NAMALWA (cell line): ENCODE results near the gene STAC3.

Source experiments
- DNase-seq: peaks from one replicate; pipeline ENCODE4 v3.0.0-alpha.2; 2015; ENCODE audit warnings: low spot score

The STAC3 gene

GRCh38 chr12:57254506-57255280 lies 3.7 kb upstream of the STAC3 start:
- no peak for DNase-seq

DNA sequence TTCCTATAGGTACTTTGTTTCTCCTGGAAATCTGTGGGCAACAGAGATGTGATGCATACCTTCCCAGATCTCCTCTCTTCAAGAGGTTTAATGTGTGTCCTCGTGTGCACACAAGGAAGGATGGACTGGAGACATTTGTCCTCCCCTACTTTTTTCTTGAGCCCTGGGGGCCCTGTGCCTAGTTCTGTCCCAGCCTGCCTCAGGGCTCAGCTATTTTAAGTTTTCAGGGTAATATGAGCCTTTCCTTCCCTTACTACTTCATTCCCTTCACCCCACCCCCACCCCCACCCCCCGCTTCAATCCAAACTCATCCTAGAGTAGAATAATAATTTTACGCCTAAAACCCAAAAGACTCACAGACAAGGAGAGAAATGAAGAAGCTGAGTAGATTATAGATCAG lies 446 bp downstream of the STAC3 start:
- no peak for DNase-seq

GRCh38 chr12:57248934-57249742 lies 1.8 kb downstream of the STAC3 start:
- peak; percentile 31 for DNase-seq

DNA sequence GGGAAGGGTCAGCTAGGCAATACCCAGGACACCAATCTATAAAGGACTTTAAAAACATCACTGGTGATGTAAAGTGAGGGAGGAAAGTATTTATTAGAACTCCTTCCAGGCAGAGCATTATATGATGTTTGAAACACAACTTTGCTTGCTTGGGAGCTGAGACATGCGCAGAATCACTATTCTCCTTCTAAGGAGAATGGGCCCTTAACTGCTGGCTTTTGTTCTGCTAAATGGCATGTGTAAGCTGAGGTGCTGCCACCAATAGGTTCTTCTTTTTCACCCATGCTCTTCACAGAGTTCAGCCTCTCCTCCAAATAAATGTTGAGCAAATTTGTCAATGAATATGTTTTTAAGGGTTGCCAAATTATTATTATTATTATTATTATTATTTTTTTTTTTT lies 3.9 kb downstream of the STAC3 start:
- peak; percentile 26 for DNase-seq

DNA sequence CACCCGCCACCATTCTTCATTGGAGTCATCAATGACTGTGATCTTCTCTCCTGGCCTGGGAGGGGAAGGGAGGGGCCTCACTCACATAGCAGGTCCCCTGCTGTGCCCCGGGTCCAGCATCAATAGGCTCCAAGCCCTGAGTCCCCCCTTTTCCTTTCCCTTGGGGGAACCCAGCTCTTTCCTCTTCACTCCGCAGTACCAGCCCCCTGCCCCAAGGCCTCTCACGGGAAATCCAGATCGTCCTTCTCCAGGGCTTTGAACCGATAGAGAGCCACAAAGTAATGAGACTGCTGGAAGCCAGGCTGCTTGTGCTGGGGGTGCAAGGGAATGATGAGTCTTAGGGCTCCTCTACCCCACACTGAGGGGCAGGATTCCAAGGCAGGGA lies 6.7 kb downstream of the STAC3 start:
- no peak for DNase-seq

DNA sequence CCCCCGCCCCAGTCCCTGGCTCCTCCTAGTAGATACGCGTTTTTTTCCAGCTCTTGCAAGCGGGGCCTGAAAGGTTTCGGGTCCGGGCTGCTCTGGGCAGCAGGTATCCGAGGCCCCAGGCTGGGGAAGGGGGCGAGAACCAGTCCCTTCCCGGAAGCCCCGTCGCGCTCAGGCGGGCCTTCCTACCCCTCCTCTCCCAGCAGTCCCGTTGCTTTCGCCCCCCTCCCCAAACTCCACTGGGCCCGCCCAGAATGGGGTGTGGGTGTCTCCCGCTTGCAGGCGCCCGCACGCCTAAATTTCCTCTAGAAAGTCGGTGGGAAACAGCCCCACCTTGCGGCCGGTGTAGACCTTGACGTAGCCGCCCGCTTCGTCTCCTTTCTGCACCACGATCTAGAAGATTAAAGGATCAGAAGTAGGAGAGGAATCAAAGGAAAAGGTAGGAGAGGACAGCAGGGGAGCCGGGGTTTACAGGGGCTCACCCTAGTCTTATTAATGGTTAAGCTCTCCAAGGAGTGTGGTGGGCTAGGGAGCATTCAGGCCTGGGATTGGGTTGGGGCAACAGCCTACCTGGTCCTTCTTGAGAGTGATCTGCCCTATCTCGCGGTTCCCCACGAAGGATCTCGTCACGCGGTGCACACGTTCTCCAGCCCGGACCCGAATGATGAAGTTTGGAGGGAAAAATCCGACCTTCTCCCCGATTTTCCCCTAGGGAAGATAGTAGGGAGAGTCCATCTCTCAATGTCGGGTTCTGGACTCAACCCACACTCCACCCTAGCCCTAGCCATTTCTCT lies 7.3 kb downstream of the STAC3 start:
- DNase-seq = peak; percentile 90

GRCh38 chr12:57242691-57243454 lies 8.1 kb downstream of the STAC3 start:
- peak; percentile 97 for DNase-seq

DNA sequence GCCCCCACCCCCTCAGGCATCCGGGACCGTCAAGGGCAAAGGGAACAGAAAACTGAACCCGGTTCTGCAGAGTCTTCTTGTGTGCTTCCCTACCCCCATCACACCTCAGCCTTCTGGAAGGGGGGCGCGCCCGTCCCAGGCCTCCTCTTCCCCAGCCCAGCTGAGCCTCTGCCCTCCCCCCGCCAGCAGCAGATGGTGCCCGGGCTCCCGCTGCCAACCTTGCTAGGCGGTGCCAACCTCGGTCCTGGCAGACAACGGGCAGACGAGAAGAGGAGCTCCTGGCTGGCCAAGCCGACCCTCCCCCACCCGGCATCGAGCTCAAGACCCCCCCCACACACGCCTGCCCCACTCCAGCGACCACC lies 8.7 kb downstream of the STAC3 start:
- no peak for DNase-seq

DNA sequence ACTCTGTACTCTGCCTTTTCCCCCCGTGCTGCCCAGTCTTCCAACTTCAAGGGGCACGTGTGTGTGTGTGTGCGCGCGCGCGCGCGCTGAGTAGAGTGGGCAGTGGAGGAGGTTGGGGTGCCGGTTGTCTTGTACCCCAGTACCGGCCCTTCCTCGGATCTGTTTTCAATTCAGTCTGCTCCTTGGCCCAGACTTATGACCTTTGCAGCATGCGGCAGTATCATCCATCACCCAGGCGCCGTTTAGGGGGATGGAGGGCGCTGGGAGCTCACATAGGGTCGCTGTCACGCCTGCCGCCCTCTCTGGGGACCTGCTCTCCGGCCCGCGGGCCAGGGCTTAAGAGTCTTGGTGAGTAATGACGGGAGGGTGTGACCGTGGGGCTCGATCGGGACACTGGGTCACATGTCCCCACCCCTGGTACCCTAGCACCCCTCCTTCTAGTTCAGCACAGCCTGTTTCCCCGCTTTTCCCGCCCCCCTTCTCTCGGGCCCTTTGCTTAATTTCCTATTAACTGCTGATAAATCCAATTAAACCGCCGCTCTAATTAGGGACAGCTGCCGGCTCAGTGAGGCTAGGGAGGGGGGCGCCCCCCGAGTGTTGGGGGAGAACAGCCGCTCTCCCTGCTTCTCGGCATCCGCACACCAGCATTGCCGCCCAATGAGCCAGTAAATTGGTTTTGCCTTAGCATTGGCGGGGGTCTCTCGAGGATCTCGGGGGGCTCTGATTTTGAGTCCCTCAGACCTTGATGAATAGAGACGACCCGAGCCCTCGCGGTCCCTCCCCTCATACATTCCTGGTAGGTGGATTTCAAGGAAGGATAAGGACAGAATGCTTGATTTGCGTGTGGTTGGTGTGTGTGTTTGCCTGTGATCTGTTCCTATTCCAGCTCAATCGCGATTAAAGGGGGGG lies 9.3 kb downstream of the STAC3 start:
- peak; percentile 67 for DNase-seq

- peak; percentile 71 for DNase-seq
Observed at GRCh38 chr12:57240926-57241401, 10.0 kb downstream of the STAC3 start.

DNA sequence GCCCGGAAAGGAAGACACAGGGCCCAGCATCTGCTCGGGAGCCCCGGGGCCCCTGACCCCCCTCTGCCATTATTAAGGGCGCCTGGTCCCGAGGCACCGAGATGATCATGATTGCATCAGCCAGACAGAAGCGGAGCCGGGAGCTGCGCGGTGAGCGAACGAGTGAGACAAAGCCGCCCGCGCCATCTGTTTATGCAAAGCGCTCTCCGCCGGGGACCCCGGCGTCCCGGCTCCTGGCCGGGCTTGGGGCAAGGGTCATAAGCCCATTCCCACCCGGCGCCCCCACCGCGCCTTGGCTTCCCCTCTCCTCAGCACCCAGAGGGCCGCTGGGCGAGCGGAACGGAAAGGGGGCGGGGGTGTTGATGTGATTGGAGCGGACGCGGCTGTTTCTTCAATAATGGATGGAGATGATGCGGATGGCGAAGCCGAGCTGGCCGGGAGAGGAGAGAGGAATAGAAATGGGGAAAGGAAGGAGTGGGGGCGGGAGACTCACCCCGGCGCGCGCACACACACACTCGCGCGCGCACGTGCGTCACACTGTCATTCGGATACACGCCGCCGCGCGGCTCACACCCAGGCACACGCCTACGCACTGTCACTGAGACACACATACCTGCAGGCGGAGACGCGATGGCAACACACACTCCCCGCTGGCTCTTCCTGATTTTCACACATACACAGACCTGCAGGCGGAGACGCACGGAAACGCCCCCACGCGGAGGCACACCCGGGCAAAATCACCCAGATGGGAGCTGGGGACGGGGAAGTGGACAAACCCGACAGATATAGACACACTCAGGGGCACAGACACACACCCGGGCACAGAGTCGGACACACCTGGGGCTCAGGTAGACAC lies 10.7 kb downstream of the STAC3 start:
- peak; percentile 87 for DNase-seq

DNA sequence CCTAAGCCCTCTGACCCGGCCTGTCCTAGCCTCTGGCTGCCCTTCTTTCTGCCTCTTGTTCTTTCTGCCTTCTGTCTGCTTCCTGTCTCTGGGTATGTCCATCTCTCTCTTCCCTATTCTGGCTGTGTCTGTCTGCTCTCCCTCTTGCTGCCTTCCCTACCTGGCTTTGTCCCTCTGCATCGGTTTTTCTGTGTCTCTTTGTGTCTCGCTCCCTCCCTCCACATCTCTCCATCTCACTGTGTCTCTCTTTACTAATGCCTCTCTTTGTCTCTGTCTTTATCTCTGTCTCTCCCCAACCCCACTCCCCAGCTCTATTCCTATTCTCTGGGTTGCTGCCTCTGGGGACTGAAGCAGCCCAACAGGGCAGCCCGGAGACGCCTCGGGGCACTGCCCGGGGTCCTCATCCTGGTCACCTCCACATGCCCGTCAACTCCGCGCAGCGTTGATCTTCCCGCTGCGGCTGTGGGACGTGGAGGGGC lies 11.4 kb downstream of the STAC3 start:
- DNase-seq = peak; percentile 63

DNA sequence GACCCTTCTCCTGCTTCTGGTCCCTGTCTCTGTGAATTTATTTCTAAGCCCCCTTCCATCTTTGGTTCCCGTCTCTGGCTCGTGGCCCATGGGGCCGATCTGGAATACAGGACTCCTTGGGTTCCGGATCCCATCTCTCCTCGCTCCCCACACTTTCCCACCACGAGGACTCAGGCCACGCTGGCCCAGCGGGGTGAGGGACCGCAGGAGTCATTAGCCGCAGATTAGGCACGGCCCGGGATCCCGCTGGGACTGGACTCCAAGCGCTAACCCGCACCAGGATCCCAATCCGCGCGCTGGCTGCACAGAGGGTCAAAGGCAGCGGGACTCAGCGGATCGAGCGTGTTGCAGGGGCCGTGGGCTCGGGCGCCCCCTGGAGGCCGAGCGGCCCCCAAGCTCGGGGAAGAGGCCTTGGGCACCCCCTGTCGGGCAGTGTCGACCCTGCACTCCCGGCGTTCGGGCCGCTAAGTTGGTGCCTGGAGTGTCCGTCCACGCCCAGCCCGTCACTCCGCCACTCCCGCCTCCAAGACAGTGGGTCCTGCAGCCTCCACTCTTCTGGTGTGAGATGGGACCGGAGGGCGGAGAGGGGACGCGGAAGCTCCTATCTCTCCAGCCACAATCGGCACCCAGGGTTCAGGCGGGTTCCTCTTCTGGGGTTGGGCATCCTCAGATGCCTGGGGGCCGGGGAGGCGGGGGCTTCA lies 12.0 kb downstream of the STAC3 start:
- peak; percentile 91 for DNase-seq

DNA sequence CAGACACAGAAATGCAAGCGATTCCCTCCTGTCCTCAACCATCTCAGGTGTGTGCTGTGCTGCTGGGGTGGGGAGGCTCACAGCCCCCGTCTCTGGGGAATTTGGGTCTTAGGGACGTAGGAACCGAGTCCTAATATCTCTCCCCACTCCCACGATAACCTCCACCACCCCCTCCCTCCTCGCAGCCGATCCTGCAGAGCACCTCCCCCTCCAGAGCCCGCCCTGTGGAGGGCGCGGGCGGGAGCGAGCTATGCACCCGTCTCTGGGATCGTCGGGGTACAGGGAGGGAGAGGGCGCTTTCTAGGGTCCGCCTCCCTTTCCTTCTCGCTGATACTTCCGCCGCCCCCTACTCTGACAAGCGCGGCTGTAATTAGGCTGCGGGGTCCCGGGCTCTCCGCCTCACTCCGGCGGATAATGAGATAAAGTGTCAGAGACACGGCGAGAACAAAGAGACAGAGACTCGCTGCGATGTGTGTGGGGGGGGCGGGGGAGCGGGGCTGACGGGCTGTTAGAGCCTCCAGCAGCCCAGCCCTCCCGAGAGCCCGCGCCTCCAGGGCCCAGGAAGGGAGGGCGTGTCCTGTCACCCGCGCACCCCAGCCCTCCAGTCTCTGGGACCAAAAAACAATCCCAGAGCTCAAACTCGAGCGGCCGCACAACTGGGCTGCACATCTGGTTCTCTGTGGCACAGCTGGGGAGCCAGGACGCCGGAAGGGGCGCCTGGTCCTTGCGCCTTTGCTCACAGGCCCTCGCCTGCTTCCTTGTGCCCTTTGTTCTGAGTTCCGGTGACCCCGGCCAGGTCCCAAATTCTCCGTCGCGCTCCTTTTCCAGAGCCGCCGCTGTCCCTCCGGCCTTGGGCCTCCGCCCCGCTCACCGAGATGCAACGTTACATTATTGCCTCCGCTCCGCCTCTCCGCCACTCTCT lies 12.8 kb downstream of the STAC3 start:
- DNase-seq = peak; percentile 78

GRCh38 chr12:57237596-57237931 lies 13.4 kb downstream of the STAC3 start:
- DNase-seq = peak; percentile 26

GRCh38 chr12:57236925-57237595 lies 13.9 kb downstream of the STAC3 start:
- DNase-seq = peak; percentile 24

DNA sequence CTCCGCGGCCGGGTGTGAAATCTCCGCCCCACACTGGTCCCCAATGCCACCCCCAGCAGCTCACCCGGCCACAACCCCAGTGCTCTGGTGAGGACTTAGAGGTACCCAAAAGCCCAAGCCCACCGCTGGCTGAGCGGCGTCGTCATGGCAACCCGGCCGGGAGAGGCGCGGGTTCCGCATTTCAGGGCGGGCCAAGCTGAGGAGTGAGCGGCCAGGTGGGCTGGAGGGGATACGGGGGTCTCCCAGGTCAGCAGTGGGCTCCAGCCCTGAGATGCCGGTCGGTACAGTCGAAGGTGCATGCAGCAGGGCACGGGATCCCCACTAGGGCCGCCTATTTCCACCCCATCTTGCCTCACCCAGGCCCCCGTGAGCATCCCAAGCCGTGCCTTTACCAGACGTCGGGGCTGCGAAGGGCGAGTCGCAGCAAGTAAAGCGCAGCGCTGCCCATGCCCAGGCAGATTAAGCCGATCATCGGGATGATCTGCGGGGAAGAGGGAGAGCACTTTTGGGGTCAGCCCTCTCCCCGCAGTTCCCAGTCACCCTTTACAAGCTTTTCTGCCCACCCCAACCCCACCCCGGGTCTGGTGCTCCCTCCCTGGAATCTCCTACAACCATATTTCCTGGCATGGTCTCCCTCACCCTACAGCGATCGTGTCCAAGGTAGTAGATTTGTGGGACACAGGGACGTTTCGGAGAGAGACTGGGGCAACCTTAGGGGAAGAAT lies 14.6 kb downstream of the STAC3 start:
- DNase-seq = peak; percentile 45
